Measurements from ENCODE around the gene UBE2QL1. TPM values are rescaled to one million over a fixed set of nuclear protein-coding genes. Genes with fewer than 3 reads are reported as not detected.

Gene UBE2QL1
- total RNA-seq, 6 donors from 2014 or later = 0.09 to 0.10 TPM; not detected in 4

DNA sequence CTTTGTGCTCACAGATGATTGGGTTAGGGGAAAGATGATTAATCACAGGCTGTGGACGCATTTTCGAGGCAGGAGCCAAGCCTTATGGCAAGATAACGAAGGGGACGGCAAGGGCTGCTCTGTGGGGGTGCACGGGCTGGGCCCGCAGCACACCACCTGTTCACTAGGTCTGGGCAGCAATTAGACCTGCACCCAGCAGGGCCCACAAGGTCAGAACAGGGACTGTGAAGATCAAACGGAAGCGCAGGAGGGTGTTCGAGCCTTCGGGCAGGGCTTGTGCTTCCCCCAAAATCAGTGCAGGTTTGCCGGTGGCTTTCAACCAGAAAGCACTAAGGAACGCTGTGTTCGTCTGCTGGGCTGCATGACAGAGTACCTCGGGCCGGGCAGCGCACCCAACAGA lies 73.7 kb downstream of the UBE2QL1 start:
- ATAC-seq (ENCODE audit: low FRiP score in 2 of 2) (no peak), DNase-seq (peak in 1 of 2 donors; percentile 64)
- TF ChIP-seq POLR2A (IDR thresholded peaks at IDR 0.05) (no peak), CTCF (IDR thresholded peaks at IDR 0.05) (no peak), POLR2AphosphoS5 (IDR thresholded peaks at IDR 0.05) (no peak), EP300 (IDR thresholded peaks at IDR 0.05) (no peak)
- H3K4me1 ChIP-seq = no peaks in the 10 kb centered on the region
- H3K27ac ChIP-seq = no peak overlapping the region
- no peaks in the 10 kb centered on the region for H3K9me3 ChIP-seq
- WGBS, 2 donors = 83 to 88% methylated on average over 15 to 16 of the region's 16 CpGs
- no peaks in the 10 kb centered on the region for H3K27me3 ChIP-seq
- H3K4me3 ChIP-seq = no peak overlapping the region
- H3K36me3 ChIP-seq = no peaks in the 10 kb centered on the region

- DNase-seq (peak in 1 of 2 donors; percentile 61), ATAC-seq (ENCODE audit: low FRiP score in 2 of 2) (no peak)
- WGBS, 2 donors = 63 to 75% methylated on average over 8 to 9 of the region's 9 CpGs
- no peak overlapping the region for H3K4me3 ChIP-seq
- no peak overlapping the region for H3K27ac ChIP-seq
- no peaks in the 10 kb centered on the region for H3K27me3 ChIP-seq
- H3K9me3 ChIP-seq = no peaks in the 10 kb centered on the region
- no peak for TF ChIP-seq EP300 (IDR thresholded peaks at IDR 0.05)
- no peak for TF ChIP-seq POLR2A (IDR thresholded peaks at IDR 0.05)
- TF ChIP-seq CTCF (IDR thresholded peaks at IDR 0.05) = no peak
- no peak for TF ChIP-seq POLR2AphosphoS5 (IDR thresholded peaks at IDR 0.05)
- no peaks in the 10 kb centered on the region for H3K4me1 ChIP-seq
- no peaks in the 10 kb centered on the region for H3K36me3 ChIP-seq
These were observed 74.3 kb downstream of the UBE2QL1 start for GRCh38 chr5:6522923-6523322.

DNA sequence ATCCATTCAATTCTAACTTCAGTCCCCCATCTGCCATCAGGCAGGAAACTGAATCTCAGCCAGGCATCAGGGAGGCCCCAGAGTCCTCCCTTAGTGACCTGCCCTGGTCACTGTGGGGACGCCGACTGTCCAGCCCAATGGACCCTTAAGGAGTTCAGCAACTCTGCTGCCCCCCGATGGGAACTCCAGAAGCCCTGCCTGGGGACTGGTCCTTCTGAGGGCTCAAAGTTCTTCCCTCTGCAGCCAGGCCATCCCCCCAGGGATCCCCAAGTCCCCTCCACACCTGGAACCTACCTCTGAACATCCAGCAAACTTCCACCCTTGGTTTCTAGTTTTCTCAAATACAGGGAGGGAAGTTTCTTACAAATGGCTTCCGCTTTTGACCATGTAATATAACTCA lies 76.8 kb downstream of the UBE2QL1 start:
- Histone ChIP-seq H3K27ac (no peak overlapping the region), H3K9me3 (no peaks in the 10 kb centered on the region), H3K36me3 (no peaks in the 10 kb centered on the region), H3K4me1 (no peaks in the 10 kb centered on the region), H3K4me3 (no peak overlapping the region), H3K27me3 (no peaks in the 10 kb centered on the region)
- ATAC-seq (ENCODE audit: low FRiP score in 2 of 2) (no peak), DNase-seq (no peak)
- TF ChIP-seq POLR2AphosphoS5 (IDR thresholded peaks at IDR 0.05) = no peak
- no peak for TF ChIP-seq POLR2A (IDR thresholded peaks at IDR 0.05)
- no peak for TF ChIP-seq EP300 (IDR thresholded peaks at IDR 0.05)
- TF ChIP-seq CTCF (IDR thresholded peaks at IDR 0.05) = no peak
- WGBS, 2 donors = 85 to 91% methylated on average over 4 of the region's 4 CpGs

GRCh38 chr5:6525910-6526309 lies 77.3 kb downstream of the UBE2QL1 start:
- DNase-seq (no peak), ATAC-seq (ENCODE audit: low FRiP score in 2 of 2) (no peak)
- no peaks in the 10 kb centered on the region for H3K4me1 ChIP-seq
- TF ChIP-seq POLR2AphosphoS5 (IDR thresholded peaks at IDR 0.05) (no peak), EP300 (IDR thresholded peaks at IDR 0.05) (no peak), CTCF (IDR thresholded peaks at IDR 0.05) (no peak), POLR2A (IDR thresholded peaks at IDR 0.05) (no peak)
- H3K4me3 ChIP-seq = no peak overlapping the region
- H3K27ac ChIP-seq = no peak overlapping the region
- WGBS, 2 donors = 56 to 65% methylated on average over 9 of the region's 9 CpGs
- H3K36me3 ChIP-seq = no peaks in the 10 kb centered on the region
- no peaks in the 10 kb centered on the region for H3K9me3 ChIP-seq
- no peaks in the 10 kb centered on the region for H3K27me3 ChIP-seq

DNA sequence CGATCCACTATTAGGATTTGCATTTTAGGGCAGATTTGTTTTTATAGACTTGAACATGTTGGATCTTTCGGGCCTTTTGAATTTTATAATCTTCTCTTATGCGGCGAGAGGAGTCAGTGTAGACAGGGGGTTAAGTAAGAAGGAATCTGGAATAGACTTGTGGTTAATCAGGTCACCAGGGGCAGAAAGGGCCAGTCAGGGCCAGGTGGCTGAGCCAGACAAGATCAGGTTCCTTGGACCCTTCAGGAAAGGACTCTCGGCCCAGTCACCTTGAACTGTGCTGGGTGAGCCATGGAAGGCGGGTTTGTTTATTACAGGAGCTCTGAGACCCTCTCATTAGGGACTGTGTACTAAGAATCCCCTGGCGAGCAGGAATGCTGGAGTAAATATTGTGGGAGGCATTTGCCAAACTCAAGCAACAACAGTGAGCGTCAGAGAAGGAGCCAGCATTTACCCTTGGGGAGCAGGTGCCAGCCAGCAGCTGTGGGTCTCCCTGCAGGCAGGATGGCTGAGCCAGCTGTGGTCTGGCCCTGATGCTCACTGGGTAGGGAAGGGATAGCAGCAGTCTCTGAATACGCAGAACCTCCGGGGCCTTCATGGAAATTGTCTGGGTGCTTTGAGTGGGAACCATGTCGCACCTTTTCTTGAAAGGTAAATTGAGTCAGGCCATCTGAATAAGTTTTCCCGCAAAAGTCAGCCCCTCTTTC lies 79.2 kb downstream of the UBE2QL1 start:
- WGBS, 2 donors = 80 to 87% methylated on average over 11 to 12 of the region's 12 CpGs
- no peak for ATAC-seq (ENCODE audit: low FRiP score in 2 of 2)
- H3K4me3 ChIP-seq = no peak overlapping the region
- H3K27ac ChIP-seq = no peak overlapping the region
- no peak for DNase-seq
- H3K27me3 ChIP-seq = no peaks in the 10 kb centered on the region
- no peaks in the 10 kb centered on the region for H3K36me3 ChIP-seq
- no peaks in the 10 kb centered on the region for H3K9me3 ChIP-seq
- H3K4me1 ChIP-seq = no peaks in the 10 kb centered on the region
- TF ChIP-seq POLR2A (IDR thresholded peaks at IDR 0.05) (no peak), CTCF (IDR thresholded peaks at IDR 0.05) (no peak), EP300 (IDR thresholded peaks at IDR 0.05) (no peak), POLR2AphosphoS5 (IDR thresholded peaks at IDR 0.05) (no peak)
